K562 (cell line): ENCODE measurements around the gene ADGRB3. TPM values are rescaled to one million over a fixed set of nuclear protein-coding genes. Genes with fewer than 3 reads are reported as not detected.

Experiments
- ATAC-seq: fragments of 200-7000 bp; cut with Tn5 transposase; 3 replicates; pipeline ENCODE4 v1.9.1; 2020; ENCODE audit warnings: moderate library complexity
- BruUV-seq: library from RNA; stranded (reverse); fragments of 400-500 nt; replicated peaks from 2 replicates; lab custom pipeline; 2021; lab: Mats Ljungman, UMichigan
- CTCF ChIA-PET: fragments of 300-600 bp; formaldehyde crosslinking; extraction: SDS; loops from one replicate; lab custom pipeline; 2021; ENCODE audit warnings: low intra/inter-chr PET ratio; lab: Yijun Ruan, JAX
- POLR2A ChIA-PET: fragments of 300-600, 350-650 bp; sonication (Branson Sonifier 250); formaldehyde crosslinking; extraction: SDS; loops from one replicate; lab custom pipeline; 2021; ENCODE audit warnings: antibody characterized with exemption, inconsistent platforms; lab: Yijun Ruan, JAX
- DNase-seq, 4 experiments: peaks; one replicate each; pipeline versions ENCODE4 v3.0.0 to v3.0.0-alpha.2; 2011 to 2018; ENCODE audit warnings: low spot score in 3 of 4, mixed read lengths in 3 of 4; ENCODE audit errors: extremely low read depth in 1 of 4
- FAIRE-seq: peaks from 2 replicates; lab custom pipeline; 2011; peaks lifted over from hg19 to GRCh38; lab: Jason Lieb, UNC
- H2AFZ ChIP-seq: 2 replicates; pipeline ENCODE4 v1.6.0; 2011; ENCODE audit warnings: low read depth, low read length, control low read depth, inconsistent platforms
- H3K27ac ChIP-seq: fragments of 200-600 bp; 3 replicates; pipeline ENCODE4 v1.8.0; 2011; ENCODE audit warnings: low read depth, mild to moderate bottlenecking, control low read depth, inconsistent platforms, low read length, moderate library complexity, mixed read lengths; ENCODE audit errors: extremely low read depth
- H3K27me3 ChIP-seq, 2 experiments: fragments of 300-600 bp in 1 of 2; 2 replicates in 1 of 2; 3 replicates in 1 of 2; pipeline versions ENCODE4 v1.6.0 to v1.8.0; 2011; ENCODE audit warnings: inconsistent platforms in 2 of 2, low read length in 2 of 2, mild to moderate bottlenecking in 1 of 2, mixed read lengths in 1 of 2, moderate library complexity in 1 of 2; ENCODE audit not compliant: control insufficient read depth in 2 of 2, insufficient read depth in 2 of 2
- H3K36me3 ChIP-seq: fragments of 300-600 bp; 3 replicates; pipeline ENCODE4 v1.8.0; 2011; ENCODE audit warnings: mild to moderate bottlenecking, low read length, inconsistent platforms; ENCODE audit not compliant: control insufficient read depth, insufficient read depth
- H3K4me1 ChIP-seq, 2 experiments: fragments of 200-600 bp in 1 of 2; replicated peaks in 1 of 2; 2 replicates in 1 of 2; 3 replicates in 1 of 2; pipeline versions ENCODE4 v1.5.1 to v1.8.0; 2011; ENCODE audit warnings: inconsistent platforms in 2 of 2, low read length in 2 of 2, mild to moderate bottlenecking in 1 of 2, mixed read lengths in 1 of 2, moderate library complexity in 1 of 2; ENCODE audit not compliant: control insufficient read depth in 2 of 2, insufficient read depth in 2 of 2
- H3K4me2 ChIP-seq: 2 replicates; pipeline ENCODE4 v1.6.1; 2011; ENCODE audit warnings: low read length, control low read depth, inconsistent platforms, mixed read lengths; ENCODE audit not compliant: insufficient read depth
- H3K4me3 ChIP-seq: fragments of 200-600 bp; sonication (generic), shearing (Covaris generic); 2 replicates; pipeline ENCODE4 v1.5.1; 2016; ENCODE audit warnings: control low read depth, inconsistent platforms
- H3K79me2 ChIP-seq: fragments of 200-600 bp; 3 replicates; pipeline ENCODE4 v1.8.0; 2011; ENCODE audit warnings: low read length, inconsistent platforms; ENCODE audit not compliant: control insufficient read depth, insufficient read depth
- H3K9ac ChIP-seq, 2 experiments: 2 replicates each; pipeline versions ENCODE4 v1.6.0 to v1.6.1; 2011; ENCODE audit warnings: low read depth in 2 of 2, low read length in 2 of 2, control low read depth in 1 of 2, inconsistent platforms in 1 of 2, mild to moderate bottlenecking in 1 of 2, mixed read lengths in 1 of 2; ENCODE audit not compliant: insufficient read depth in 1 of 2
- H3K9me1 ChIP-seq: one replicate; pipeline ENCODE4 v1.6.0; 2011; ENCODE audit warnings: inconsistent platforms, mild to moderate bottlenecking, low read length, moderate library complexity; ENCODE audit not compliant: control insufficient read depth, insufficient read depth
- H3K9me3 ChIP-seq: replicated peaks from 2 replicates; pipeline ENCODE4 v1.5.1; 2011; ENCODE audit warnings: low read depth, low read length, inconsistent platforms; ENCODE audit not compliant: control insufficient read depth, insufficient read depth
- H4K20me1 ChIP-seq: replicated peaks from 2 replicates; pipeline ENCODE4 v1.6.1; 2011; ENCODE audit warnings: low read length, inconsistent platforms, mixed read lengths; ENCODE audit not compliant: control insufficient read depth, insufficient read depth
- JUND ChIP-seq, 2 experiments: IDR thresholded peaks; 2 replicates in 1 of 2; 3 replicates in 1 of 2; pipeline ENCODE4 v1.6.1; 2011; ENCODE audit warnings: borderline replicate concordance in 2 of 2, low read depth in 2 of 2, low read length in 2 of 2, improper control_type of control experiment in 1 of 2, missing biosample characterization in 1 of 2, missing genetic modification characterization in 1 of 2, missing genetic modification reagents in 1 of 2
- KDM1A ChIP-seq, 2 experiments: fragments of 450-650 bp; IDR thresholded peaks; 2 replicates each; pipeline ENCODE4 v1.6.1; 2016; ENCODE audit warnings: mild to moderate bottlenecking in 2 of 2
- MCM7 ChIP-seq, 2 experiments: fragments of 450-650 bp; IDR thresholded peaks; 2 replicates each; pipeline ENCODE4 v1.6.1; 2016 to 2018
- NFE2L1 ChIP-seq: fragments of 450-650 bp; IDR thresholded peaks from 2 replicates; pipeline ENCODE4 v1.6.1; 2016; ENCODE audit warnings: missing genetic modification characterization, low read depth, mild to moderate bottlenecking, missing compliant biosample characterization, moderate library complexity, borderline replicate concordance
- WGBS: fragments of 100-300 bp; shearing (Covaris generic); methylation state at CpG from one replicate; pipeline ENCODE4 v1.1.6; 2016; ENCODE audit warnings: low coverage, mixed read lengths; ENCODE audit not compliant: insufficient coverage; ENCODE audit errors: missing lambda C conversion rate; 5-methylcytosine and 5-hydroxymethylcytosine counted together
- in situ Hi-C: fragments of 300-500 bp; cut with MboI; formaldehyde crosslinking; loops from 4 replicates; pipeline ENCODE4 v1.15.0; 2018; ENCODE audit warnings: inconsistent platforms, mixed read lengths
- intact Hi-C: fragments of 100-400 bp; cut with micrococcal nuclease; formaldehyde crosslinking; loops from 2 replicates; pipeline ENCODE4 v1.14.2; 2022
- polyA plus RNA-seq, 8 experiments: library from polyadenylated mRNA; depleted of rRNA in 4 of 8; stranded (reverse) in 5 of 8; unstranded in 3 of 8; fragments of >200 nt; fragmentation: Nextera tagmentation in 2 of 8; fragmentation: Illumina TruSeq in 1 of 8; extraction: Ambion mirVana in 2 of 8; extraction: Trizol in 1 of 8; gene quantifications; 2 replicates each; pipeline versions ENCODE4 v1.2.1 to v1.2.3, GENCODE V29; 2011 to 2014; ENCODE audit warnings: inconsistent platforms in 1 of 8, missing spikeins in 1 of 8
- total RNA-seq, 7 experiments: library from RNA; depleted of rRNA in 6 of 7; stranded (reverse); fragments of >200 nt in 6 of 7; fragmentation: Illumina TruSeq in 2 of 7; extraction: Trizol in 2 of 7; gene quantifications; 2 replicates each; pipeline versions ENCODE4 v1.2.1 to v1.2.3, GENCODE V29; 2011 to 2021; ENCODE audit warnings: low replicate concordance in 1 of 7
- TF ChIP-seq, protein P1 (sequence below): fragments of 250-450 bp; sonication (Bioruptor Pico); IDR thresholded peaks from 2 replicates; pipeline ENCODE4 v1.8.0; 2021; ENCODE audit warnings: moderate library complexity, mild to moderate bottlenecking, inconsistent platforms
- TF ChIP-seq, protein P2 (sequence below): fragments of 200-800 bp; sonication (Bioruptor generic); IDR thresholded peaks from 2 replicates; pipeline ENCODE4 v1.6.1; 2016; ENCODE audit warnings: missing genetic modification characterization, missing compliant biosample characterization
- TF ChIP-seq, protein P3 (sequence below): fragments of 250-450 bp; sonication (Bioruptor Pico); IDR thresholded peaks from 2 replicates; pipeline ENCODE4 v1.4.0; 2020

ADGRB3 gene
- total and polyA plus RNA-seq, 9 of the 15 experiments (the other 6 are each of a cell fraction or from before 2014, with no cell fraction given), result 0.90 to 7.8 (median 2.4) TPM

DNA sequence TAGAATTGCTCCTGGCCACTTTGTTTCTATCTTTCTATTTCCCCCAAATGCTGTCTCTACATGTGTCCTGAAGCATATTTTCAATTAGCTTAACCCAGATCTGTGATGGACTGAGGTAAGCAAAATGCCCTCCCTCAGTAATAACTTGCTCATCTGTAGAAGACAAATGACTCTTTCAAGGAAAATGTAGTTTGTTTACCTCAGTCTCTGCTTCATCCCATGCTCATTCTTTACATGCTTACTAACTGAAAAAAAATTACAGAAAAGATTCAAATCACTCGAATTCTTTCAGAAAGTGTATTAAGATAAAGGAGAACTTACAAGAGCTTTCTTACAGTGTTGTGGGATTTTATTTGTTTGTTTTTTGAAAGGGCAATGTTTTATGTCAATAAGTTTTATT lies 630.6 kb downstream of the ADGRB3 start:
- Histone ChIP-seq H2AFZ (no peak overlapping the region), H3K4me2 (no peak overlapping the region), H3K4me1 (no peaks in the 10 kb centered on the region), H3K79me2 (no peaks in the 10 kb centered on the region), H3K9me3 (no peaks in the 10 kb centered on the region), H3K9ac (no peak overlapping the region), H3K4me3 (no peak overlapping the region), H3K27me3 (no peaks in the 10 kb centered on the region), H3K9me1 (no peaks in the 10 kb centered on the region), H3K27ac (no peak overlapping the region), H3K36me3 (no peaks in the 10 kb centered on the region), H4K20me1 (no peaks in the 10 kb centered on the region)
- intact Hi-C loops (no loop called here), in situ Hi-C loops (no loop called here)
- DNase-seq, result no peak
- ATAC-seq, result no peak
- ChIA-PET POLR2A (no interaction called here), CTCF (no interaction called here)
- BruUV-seq, result no TSS peak
- no peak for TF ChIP-seq MCM7 (IDR thresholded peaks at IDR 0.05)
- no peak for TF ChIP-seq KDM1A (IDR thresholded peaks at IDR 0.05)
- TF ChIP-seq NFE2L1, result no peak
- TF ChIP-seq JUND (IDR thresholded peaks at IDR 0.05; ENCODE audit: borderline replicate concordance, low read depth, low read length), result no peak
- TF ChIP-seq JUND (tag; IDR thresholded peaks at IDR 0.05; ENCODE audit: borderline replicate concordance, low read depth, low read length), result no peak
- TF ChIP-seq, protein P1, sequence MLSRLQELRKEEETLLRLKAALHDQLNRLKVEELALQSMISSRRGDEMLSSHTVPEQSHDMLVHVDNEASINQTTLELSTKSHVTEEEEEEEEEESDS (CRISPR knock-in tag), result no peak
- TF ChIP-seq, protein P2, sequence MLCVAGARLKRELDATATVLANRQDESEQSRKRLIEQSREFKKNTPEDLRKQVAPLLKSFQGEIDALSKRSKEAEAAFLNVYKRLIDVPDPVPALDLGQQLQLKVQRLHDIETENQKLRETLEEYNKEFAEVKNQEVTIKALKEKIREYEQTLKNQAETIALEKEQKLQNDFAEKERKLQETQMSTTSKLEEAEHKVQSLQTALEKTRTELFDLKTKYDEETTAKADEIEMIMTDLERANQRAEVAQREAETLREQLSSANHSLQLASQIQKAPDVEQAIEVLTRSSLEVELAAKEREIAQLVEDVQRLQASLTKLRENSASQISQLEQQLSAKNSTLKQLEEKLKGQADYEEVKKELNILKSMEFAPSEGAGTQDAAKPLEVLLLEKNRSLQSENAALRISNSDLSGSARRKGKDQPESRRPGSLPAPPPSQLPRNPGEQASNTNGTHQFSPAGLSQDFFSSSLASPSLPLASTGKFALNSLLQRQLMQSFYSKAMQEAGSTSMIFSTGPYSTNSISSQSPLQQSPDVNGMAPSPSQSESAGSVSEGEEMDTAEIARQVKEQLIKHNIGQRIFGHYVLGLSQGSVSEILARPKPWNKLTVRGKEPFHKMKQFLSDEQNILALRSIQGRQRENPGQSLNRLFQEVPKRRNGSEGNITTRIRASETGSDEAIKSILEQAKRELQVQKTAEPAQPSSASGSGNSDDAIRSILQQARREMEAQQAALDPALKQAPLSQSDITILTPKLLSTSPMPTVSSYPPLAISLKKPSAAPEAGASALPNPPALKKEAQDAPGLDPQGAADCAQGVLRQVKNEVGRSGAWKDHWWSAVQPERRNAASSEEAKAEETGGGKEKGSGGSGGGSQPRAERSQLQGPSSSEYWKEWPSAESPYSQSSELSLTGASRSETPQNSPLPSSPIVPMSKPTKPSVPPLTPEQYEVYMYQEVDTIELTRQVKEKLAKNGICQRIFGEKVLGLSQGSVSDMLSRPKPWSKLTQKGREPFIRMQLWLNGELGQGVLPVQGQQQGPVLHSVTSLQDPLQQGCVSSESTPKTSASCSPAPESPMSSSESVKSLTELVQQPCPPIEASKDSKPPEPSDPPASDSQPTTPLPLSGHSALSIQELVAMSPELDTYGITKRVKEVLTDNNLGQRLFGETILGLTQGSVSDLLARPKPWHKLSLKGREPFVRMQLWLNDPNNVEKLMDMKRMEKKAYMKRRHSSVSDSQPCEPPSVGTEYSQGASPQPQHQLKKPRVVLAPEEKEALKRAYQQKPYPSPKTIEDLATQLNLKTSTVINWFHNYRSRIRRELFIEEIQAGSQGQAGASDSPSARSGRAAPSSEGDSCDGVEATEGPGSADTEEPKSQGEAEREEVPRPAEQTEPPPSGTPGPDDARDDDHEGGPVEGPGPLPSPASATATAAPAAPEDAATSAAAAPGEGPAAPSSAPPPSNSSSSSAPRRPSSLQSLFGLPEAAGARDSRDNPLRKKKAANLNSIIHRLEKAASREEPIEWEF (CRISPR knock-in tag), result no peak
- TF ChIP-seq, protein P3, sequence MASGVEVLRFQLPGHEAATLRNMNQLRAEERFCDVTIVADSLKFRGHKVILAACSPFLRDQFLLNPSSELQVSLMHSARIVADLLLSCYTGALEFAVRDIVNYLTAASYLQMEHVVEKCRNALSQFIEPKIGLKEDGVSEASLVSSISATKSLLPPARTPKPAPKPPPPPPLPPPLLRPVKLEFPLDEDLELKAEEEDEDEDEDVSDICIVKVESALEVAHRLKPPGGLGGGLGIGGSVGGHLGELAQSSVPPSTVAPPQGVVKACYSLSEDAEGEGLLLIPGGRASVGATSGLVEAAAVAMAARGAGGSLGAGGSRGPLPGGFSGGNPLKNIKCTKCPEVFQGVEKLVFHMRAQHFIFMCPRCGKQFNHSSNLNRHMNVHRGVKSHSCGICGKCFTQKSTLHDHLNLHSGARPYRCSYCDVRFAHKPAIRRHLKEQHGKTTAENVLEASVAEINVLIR, result no peak
- 0% methylated on average over 1 of the region's 1 CpG for WGBS
- FAIRE-seq, result no peak
